Transverse colon (tissue), 4 donors: ENCODE results near the gene MMP12. TPM values are rescaled to one million over a fixed set of nuclear protein-coding genes. Genes with fewer than 3 reads are reported as not detected.

Source experiments
- DNase-seq: peaks from one replicate; pipeline ENCODE4 v3.0.0-alpha.2; 2019
- H3K27ac ChIP-seq, 4 donors: fragments of 200-600 bp; sonication (generic); 2 replicates each; pipeline ENCODE4 v1.5.1; 2016 to 2018; ENCODE audit warnings: inconsistent platforms in 4 of 4
- H3K27me3 ChIP-seq: fragments of 200-600 bp; sonication (generic); 2 replicates; pipeline ENCODE4 v1.5.1; 2017; ENCODE audit warnings: inconsistent platforms
- H3K36me3 ChIP-seq, 4 donors: fragments of 200-600 bp; sonication (generic); 2 replicates each; pipeline ENCODE4 v1.5.1; 2017 to 2019; ENCODE audit warnings: inconsistent platforms in 4 of 4
- H3K4me1 ChIP-seq, 4 donors: fragments of 200-600 bp; sonication (generic); 2 replicates each; pipeline ENCODE4 v1.5.1; 2017 to 2020; ENCODE audit warnings: inconsistent platforms in 4 of 4
- H3K4me3 ChIP-seq, 4 donors: fragments of 200-600 bp; sonication (generic); 1 replicate in 1 of 4; 2 replicates in 3 of 4; pipeline versions ENCODE4 v1.5.1 to v1.6.1; 2017 to 2019; ENCODE audit warnings: inconsistent platforms in 4 of 4
- H3K9me3 ChIP-seq, 2 donors: fragments of 200-600 bp; sonication (generic); 2 replicates each; pipeline ENCODE4 v1.5.1; 2017 to 2019; ENCODE audit warnings: inconsistent platforms in 2 of 2
- EP300 ChIP-seq: sonication (generic); formaldehyde crosslinking; IDR thresholded peaks from one replicate; pipeline ENCODE4 v1.6.1; 2017; ENCODE audit warnings: antibody characterized with exemption, low read depth
- POLR2A ChIP-seq: fragments of 450-650 bp; IDR thresholded peaks from one replicate; pipeline ENCODE4 v1.6.1; 2016; ENCODE audit warnings: antibody characterized with exemption, mild to moderate bottlenecking, moderate library complexity
- POLR2AphosphoS5 ChIP-seq, 3 donors: sonication (generic); formaldehyde crosslinking; IDR thresholded peaks; one replicate each; pipeline ENCODE4 v1.6.1; 2016; ENCODE audit warnings: antibody characterized with exemption in 3 of 3
- WGBS, 2 donors: methylation state at CpG; one replicate each; pipeline ENCODE4 v1.1.5; 2018; ENCODE audit warnings: low coverage in 1 of 2; 5-methylcytosine and 5-hydroxymethylcytosine counted together
- in situ Hi-C, 4 donors: fragments of 200-750 bp; cut with MboI; loops; one replicate each; pipeline versions ENCODE4 v1.15.0 to v1.15.1; 2017; ENCODE audit warnings: low sequenced_read_pairs in 3 of 4, low pct_ligation_motif_present in 1 of 4, low pct_unique_long_range_greater_than_20kb in 1 of 4
- intact Hi-C: fragments of 100-400 bp; cut with DNase I; formaldehyde crosslinking; loops from one replicate; pipeline ENCODE4 v1.15.1; 2023; ENCODE audit warnings: low total_unique reads
- total RNA-seq, 4 donors: library from RNA; depleted of rRNA; stranded (reverse); fragments of >200 nt; gene quantifications; one replicate each; pipeline ENCODE4 v1.1.0, GENCODE V29; 2016
- TF ChIP-seq, protein P1 (sequence below), 5 experiments: fragments of 200-600 bp in 3 of 5; fragments of 450-650 bp in 2 of 5; sonication (generic) in 3 of 5; IDR thresholded peaks; 1 replicate in 2 of 5; 2 replicates in 3 of 5; pipeline ENCODE4 v1.5.1; 2016 to 2017; ENCODE audit warnings: antibody characterized with exemption in 5 of 5, inconsistent platforms in 3 of 5, mild to moderate bottlenecking in 2 of 5, moderate library complexity in 1 of 5

The MMP12 gene
- total RNA-seq, 4 donors from 2014 or later: 0.55 to 4.9 TPM; not detected in 2

DNA sequence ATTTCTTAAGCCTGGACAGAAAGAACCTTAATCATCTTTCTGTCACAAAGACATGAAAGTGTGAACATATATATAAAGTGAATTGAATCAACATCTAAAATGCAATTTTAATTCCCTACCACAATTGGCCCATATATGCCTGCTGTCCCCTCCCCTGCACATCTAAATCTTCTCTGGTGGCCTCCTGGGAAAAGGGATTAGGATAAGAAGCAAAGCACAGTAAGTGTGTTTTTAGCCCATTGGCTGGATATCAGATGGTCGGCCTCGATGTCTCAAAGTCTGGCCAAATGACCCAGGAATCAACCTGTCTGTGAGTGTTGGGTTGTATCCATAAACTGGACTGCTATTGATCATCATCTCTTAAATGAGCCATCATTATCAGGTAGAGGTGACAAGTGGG, 37.1 kb downstream of the MMP12 start:
- H3K27me3 ChIP-seq: no peaks in the 10 kb centered on the region
- 80 to 100% methylated on average over 2 of the region's 2 CpGs for WGBS, 2 donors
- intact Hi-C loops (no loop called here), in situ Hi-C loops (no loop called here)
- TF ChIP-seq POLR2A (no peak), POLR2AphosphoS5 (IDR thresholded peaks at IDR 0.05) (no peak), EP300 (no peak)
- TF ChIP-seq, protein P1, sequence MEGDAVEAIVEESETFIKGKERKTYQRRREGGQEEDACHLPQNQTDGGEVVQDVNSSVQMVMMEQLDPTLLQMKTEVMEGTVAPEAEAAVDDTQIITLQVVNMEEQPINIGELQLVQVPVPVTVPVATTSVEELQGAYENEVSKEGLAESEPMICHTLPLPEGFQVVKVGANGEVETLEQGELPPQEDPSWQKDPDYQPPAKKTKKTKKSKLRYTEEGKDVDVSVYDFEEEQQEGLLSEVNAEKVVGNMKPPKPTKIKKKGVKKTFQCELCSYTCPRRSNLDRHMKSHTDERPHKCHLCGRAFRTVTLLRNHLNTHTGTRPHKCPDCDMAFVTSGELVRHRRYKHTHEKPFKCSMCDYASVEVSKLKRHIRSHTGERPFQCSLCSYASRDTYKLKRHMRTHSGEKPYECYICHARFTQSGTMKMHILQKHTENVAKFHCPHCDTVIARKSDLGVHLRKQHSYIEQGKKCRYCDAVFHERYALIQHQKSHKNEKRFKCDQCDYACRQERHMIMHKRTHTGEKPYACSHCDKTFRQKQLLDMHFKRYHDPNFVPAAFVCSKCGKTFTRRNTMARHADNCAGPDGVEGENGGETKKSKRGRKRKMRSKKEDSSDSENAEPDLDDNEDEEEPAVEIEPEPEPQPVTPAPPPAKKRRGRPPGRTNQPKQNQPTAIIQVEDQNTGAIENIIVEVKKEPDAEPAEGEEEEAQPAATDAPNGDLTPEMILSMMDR (IDR thresholded peaks at IDR 0.05): no peak
- H3K4me1 ChIP-seq: peaks cover 0 to 7% (median 0%) of the 10 kb centered on the region in 4 donors
- no peak overlapping the region for H3K4me3 ChIP-seq
- no peak for DNase-seq
- no peaks in the 10 kb centered on the region for H3K36me3 ChIP-seq
- no peak overlapping the region for H3K27ac ChIP-seq
- H3K9me3 ChIP-seq: no peaks in the 10 kb centered on the region

DNA sequence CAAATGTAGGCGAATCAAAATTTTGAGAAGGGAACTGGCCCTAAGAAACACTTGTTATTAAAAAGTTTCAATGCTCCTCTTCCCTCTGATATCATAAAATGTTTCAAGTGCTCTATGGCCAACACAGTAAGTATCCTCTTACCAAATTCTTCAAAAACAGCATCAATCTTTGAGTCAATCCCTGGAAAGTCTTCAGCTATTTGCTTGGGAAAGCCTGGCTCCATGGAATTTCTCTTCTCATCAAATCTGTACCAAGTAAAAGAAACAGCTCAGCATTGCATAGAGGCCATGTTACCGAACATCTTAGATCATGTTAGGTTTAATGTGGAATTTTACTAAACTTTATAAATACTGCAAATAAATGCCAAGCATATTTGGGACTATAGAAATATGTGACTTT, 37.6 kb downstream of the MMP12 start:
- TF ChIP-seq POLR2A (no peak), EP300 (no peak), POLR2AphosphoS5 (IDR thresholded peaks at IDR 0.05) (no peak)
- TF ChIP-seq, protein P1 (IDR thresholded peaks at IDR 0.05): no peak
- Histone ChIP-seq H3K4me3 (no peak overlapping the region), H3K9me3 (no peaks in the 10 kb centered on the region), H3K36me3 (no peaks in the 10 kb centered on the region), H3K27ac (no peak overlapping the region), H3K27me3 (no peaks in the 10 kb centered on the region), H3K4me1 (peaks cover 0 to 7% (median 0%) of the 10 kb centered on the region in 4 donors)
- intact Hi-C loops: no loop called here
- in situ Hi-C loops: no loop called here
- DNase-seq: no peak
- 86 to 89% methylated on average over 2 of the region's 2 CpGs for WGBS, 2 donors

DNA sequence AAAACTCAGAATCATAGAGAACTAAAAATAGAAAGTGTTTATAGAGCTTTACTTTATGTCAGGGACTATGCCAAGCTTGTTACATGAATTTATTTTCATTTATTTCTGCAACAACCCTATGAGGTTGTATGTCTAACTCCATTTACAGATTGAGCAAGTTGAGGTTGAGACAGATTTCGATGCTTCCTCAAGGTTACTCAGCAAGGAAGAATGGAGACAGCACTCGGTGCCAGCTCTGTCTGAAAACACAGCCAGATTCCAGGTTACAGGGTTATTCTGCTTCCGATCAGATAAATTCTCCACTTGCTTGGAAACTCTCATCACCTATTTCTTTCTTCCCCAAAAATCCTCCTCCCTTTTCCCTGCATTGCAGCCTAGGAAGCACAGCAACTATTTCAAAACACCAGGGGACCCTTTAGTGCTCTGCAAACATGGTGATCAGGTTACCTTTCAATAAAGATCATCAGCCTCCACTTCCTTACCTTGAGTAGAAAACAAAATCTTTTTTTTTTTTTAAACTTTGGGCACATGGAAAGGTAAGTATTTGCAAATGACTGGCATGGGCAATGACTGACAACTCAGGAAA, 38.4 kb downstream of the MMP12 start:
- peaks cover 0 to 7% (median 0%) of the 10 kb centered on the region in 4 donors for H3K4me1 ChIP-seq
- H3K27me3 ChIP-seq: no peaks in the 10 kb centered on the region
- no peaks in the 10 kb centered on the region for H3K9me3 ChIP-seq
- intact Hi-C loops (no loop called here), in situ Hi-C loops (no loop called here)
- no peak for DNase-seq
- no peak overlapping the region for H3K4me3 ChIP-seq
- no peaks in the 10 kb centered on the region for H3K36me3 ChIP-seq
- TF ChIP-seq, protein P1 (IDR thresholded peaks at IDR 0.05): no peak
- TF ChIP-seq POLR2AphosphoS5 (IDR thresholded peaks at IDR 0.05) (no peak), EP300 (no peak), POLR2A (no peak)
- WGBS, 2 donors: 44 to 55% methylated on average over 3 of the region's 3 CpGs
- peak overlapping the region in 1 of 4 donors; percentile 11 for H3K27ac ChIP-seq

DNA sequence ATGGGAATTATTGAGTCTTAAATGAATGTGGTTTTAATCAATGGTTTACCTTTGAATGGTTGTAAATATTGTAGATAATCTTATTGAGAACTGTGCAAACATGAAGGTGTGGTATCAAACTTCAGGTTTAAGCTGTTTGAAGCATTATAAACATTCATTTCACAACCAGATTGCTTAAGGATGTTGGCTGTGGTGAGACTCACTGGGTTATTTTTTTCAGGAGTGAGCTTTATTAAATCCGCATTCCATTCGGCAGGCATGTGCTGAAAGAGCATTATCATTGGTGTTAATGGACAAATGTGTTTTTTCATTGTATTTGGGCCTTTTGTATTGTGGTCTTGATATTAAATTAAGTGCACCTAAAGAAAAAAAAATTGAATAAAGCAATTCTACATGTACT, 41.1 kb downstream of the MMP12 start:
- intact Hi-C loops (loop anchor here (5.0 kb wide), 1 partner anchor 1944 kb away; no protein-coding TSS in a partner anchor), in situ Hi-C loops (no loop called here)
- WGBS, 2 donors: 91 to 92% methylated on average over 2 of the region's 2 CpGs
- no peak for TF ChIP-seq POLR2AphosphoS5 (IDR thresholded peaks at IDR 0.05)
- H3K4me3 ChIP-seq: no peak overlapping the region
- peaks cover 0 to 7% (median 0%) of the 10 kb centered on the region in 4 donors for H3K4me1 ChIP-seq
- no peaks in the 10 kb centered on the region for H3K36me3 ChIP-seq
- no peak overlapping the region for H3K27ac ChIP-seq
- DNase-seq: no peak
- H3K9me3 ChIP-seq: no peaks in the 10 kb centered on the region
- H3K27me3 ChIP-seq: peaks cover 5% of the 10 kb centered on the region

DNA sequence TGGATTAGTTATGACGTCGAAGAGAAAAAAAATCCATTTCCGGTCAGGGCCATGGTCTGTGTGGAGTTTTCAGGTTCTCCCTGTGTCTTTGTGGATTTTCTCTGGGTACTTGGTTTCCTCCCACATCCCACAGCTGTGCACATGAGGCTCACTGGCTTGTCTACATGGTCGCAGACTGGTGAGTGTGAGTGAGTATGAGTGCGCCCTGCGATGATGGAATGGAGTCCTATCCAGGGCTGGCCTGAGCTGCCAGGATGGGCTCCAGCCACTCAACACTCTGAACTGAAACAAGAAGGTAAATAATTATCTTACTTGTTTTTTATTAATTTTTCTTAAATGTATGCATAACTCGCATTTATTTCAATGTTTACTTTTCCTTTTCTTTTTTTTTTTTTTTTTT, 42.2 kb downstream of the MMP12 start:
- 86 to 89% methylated on average over 6 to 7 of the region's 7 CpGs for WGBS, 2 donors
- TF ChIP-seq POLR2A: no peak
- TF ChIP-seq, protein P1 (IDR thresholded peaks at IDR 0.05): no peak
- TF ChIP-seq POLR2AphosphoS5 (IDR thresholded peaks at IDR 0.05): no peak
- TF ChIP-seq EP300: no peak
- Histone ChIP-seq H3K4me1 (peaks cover 0 to 7% (median 0%) of the 10 kb centered on the region in 4 donors), H3K27ac (no peak overlapping the region), H3K4me3 (no peak overlapping the region), H3K27me3 (peaks cover 5% of the 10 kb centered on the region), H3K36me3 (no peaks in the 10 kb centered on the region), H3K9me3 (no peaks in the 10 kb centered on the region)
- DNase-seq: no peak
- intact Hi-C loops (loop anchor here (5.0 kb wide), 1 partner anchor 1945 kb away; no protein-coding TSS in a partner anchor), in situ Hi-C loops (no loop called here)
